IMR-90 (cell line): Measurements from ENCODE around the gene CHN2.

ENCODE experiments used
- BHLHE40 ChIP-seq: fragments of 150-350 bp; IDR thresholded peaks from 2 replicates; pipeline ENCODE4 v1.6.1; 2016; ENCODE audit warnings: mild to moderate bottlenecking, low read depth, low read length
- CEBPB ChIP-seq: IDR thresholded peaks from 2 replicates; pipeline ENCODE4 v1.6.1; 2012; ENCODE audit warnings: low read depth, low read length, improper control_type of control experiment
- CHD1 ChIP-seq: IDR thresholded peaks from 2 replicates; pipeline ENCODE4 v1.6.1; 2012; ENCODE audit warnings: low read depth, low read length, improper control_type of control experiment
- CTCF ChIP-seq: conservative IDR thresholded peaks from 2 replicates; pipeline ENCODE4 v1.5.1; 2012; ENCODE audit warnings: mild to moderate bottlenecking, low read depth, low read length, improper control_type of control experiment
- MAFK ChIP-seq: IDR thresholded peaks from 2 replicates; pipeline ENCODE4 v1.6.1; 2012; ENCODE audit warnings: low read depth, low read length, improper control_type of control experiment
- MXI1 ChIP-seq: IDR thresholded peaks from 2 replicates; pipeline ENCODE4 v1.6.1; 2012; ENCODE audit warnings: low read depth, mild to moderate bottlenecking, low read length, moderate library complexity, borderline replicate concordance
- POLR2A ChIP-seq: IDR thresholded peaks from 2 replicates; pipeline ENCODE4 v1.6.1; 2012; ENCODE audit warnings: mild to moderate bottlenecking, low read depth, low read length
- RAD21 ChIP-seq: IDR thresholded peaks from 2 replicates; pipeline ENCODE4 v1.6.1; 2012; ENCODE audit warnings: low read length, improper control_type of control experiment
- RFX5 ChIP-seq: IDR thresholded peaks from 2 replicates; pipeline ENCODE4 v1.8.0; 2012; ENCODE audit warnings: low read depth, mild to moderate bottlenecking, low read length, moderate library complexity

- TF ChIP-seq CTCF: no peak
- TF ChIP-seq CHD1: no peak
- no peak for TF ChIP-seq RFX5
- TF ChIP-seq RAD21: no peak
- no peak for TF ChIP-seq CEBPB
- no peak for TF ChIP-seq POLR2A
- TF ChIP-seq MAFK: no peak
- no peak for TF ChIP-seq BHLHE40
- TF ChIP-seq MXI1: no peak
Observed at GRCh38 chr7:29480934-29481651, 286.5 kb downstream of the CHN2 start.
